Peyer's patch (tissue), 4 donors: ENCODE results near the gene PTP4A2. TPM values are rescaled to one million over a fixed set of nuclear protein-coding genes. Genes with fewer than 3 reads are reported as not detected.

ENCODE experiments used
- DNase-seq, 3 donors: peaks; one replicate each; pipeline ENCODE4 v3.0.0-alpha.2; 2017 to 2019
- H3K27ac ChIP-seq, 4 donors: fragments of 200-600 bp; sonication (generic); one replicate each; pipeline ENCODE4 v1.5.1; 2016 to 2019
- H3K27me3 ChIP-seq, 2 donors: fragments of 200-600 bp; sonication (generic); one replicate each; pipeline ENCODE4 v1.5.1; 2019
- H3K36me3 ChIP-seq, 3 donors: fragments of 200-600 bp; sonication (generic); one replicate each; pipeline ENCODE4 v1.5.1; 2016 to 2019
- H3K4me1 ChIP-seq, 4 donors: fragments of 200-600 bp; sonication (generic); one replicate each; pipeline ENCODE4 v1.5.1; 2016 to 2019
- H3K4me3 ChIP-seq, 4 donors: fragments of 200-600 bp; sonication (generic); 1 replicate in 3 of 4; 2 replicates in 1 of 4; pipeline ENCODE4 v1.5.1; 2016 to 2019; ENCODE audit warnings: mild to moderate bottlenecking in 1 of 4
- H3K9me3 ChIP-seq, 4 donors: fragments of 200-600 bp; sonication (generic); one replicate each; pipeline ENCODE4 v1.5.1; 2016 to 2019; ENCODE audit warnings: mild to moderate bottlenecking in 1 of 4
- POLR2A ChIP-seq, 2 donors: fragments of 450-650 bp; IDR thresholded peaks; one replicate each; pipeline ENCODE4 v1.5.1; 2017; ENCODE audit warnings: antibody characterized with exemption in 2 of 2, mild to moderate bottlenecking in 2 of 2, moderate library complexity in 2 of 2
- total RNA-seq, 4 donors: library from RNA; depleted of rRNA; stranded (reverse); fragments of >200 nt; gene quantifications; one replicate each; pipeline ENCODE4 v1.1.0, GENCODE V29; 2016
- TF ChIP-seq, protein P1 (sequence below), 6 experiments: fragments of 450-650 bp in 4 of 6; fragments of 200-600 bp in 2 of 6; sonication (generic) in 1 of 6; IDR thresholded peaks; one replicate each; pipeline ENCODE4 v1.5.1; 2017 to 2019; ENCODE audit warnings: antibody characterized with exemption in 6 of 6, mild to moderate bottlenecking in 3 of 6, moderate library complexity in 1 of 6

The PTP4A2 gene
- total RNA-seq, 4 donors from 2014 or later = 103 to 165 (median 122) TPM

GRCh38 chr1:31936278-31936980 is 1.7 kb downstream of the PTP4A2 start:
- H3K4me1 ChIP-seq = peaks cover 9 to 69% (median 34%) of the 10 kb centered on the region in 4 donors
- H3K27me3 ChIP-seq = no peaks in the 10 kb centered on the region
- TF ChIP-seq POLR2A (IDR thresholded peaks at IDR 0.05) = no peak
- TF ChIP-seq, protein P1, sequence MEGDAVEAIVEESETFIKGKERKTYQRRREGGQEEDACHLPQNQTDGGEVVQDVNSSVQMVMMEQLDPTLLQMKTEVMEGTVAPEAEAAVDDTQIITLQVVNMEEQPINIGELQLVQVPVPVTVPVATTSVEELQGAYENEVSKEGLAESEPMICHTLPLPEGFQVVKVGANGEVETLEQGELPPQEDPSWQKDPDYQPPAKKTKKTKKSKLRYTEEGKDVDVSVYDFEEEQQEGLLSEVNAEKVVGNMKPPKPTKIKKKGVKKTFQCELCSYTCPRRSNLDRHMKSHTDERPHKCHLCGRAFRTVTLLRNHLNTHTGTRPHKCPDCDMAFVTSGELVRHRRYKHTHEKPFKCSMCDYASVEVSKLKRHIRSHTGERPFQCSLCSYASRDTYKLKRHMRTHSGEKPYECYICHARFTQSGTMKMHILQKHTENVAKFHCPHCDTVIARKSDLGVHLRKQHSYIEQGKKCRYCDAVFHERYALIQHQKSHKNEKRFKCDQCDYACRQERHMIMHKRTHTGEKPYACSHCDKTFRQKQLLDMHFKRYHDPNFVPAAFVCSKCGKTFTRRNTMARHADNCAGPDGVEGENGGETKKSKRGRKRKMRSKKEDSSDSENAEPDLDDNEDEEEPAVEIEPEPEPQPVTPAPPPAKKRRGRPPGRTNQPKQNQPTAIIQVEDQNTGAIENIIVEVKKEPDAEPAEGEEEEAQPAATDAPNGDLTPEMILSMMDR (IDR thresholded peaks at IDR 0.05) = no peak
- H3K9me3 ChIP-seq = no peaks in the 10 kb centered on the region
- peak overlapping the region; percentile 63 to 94 (median 82) for H3K4me3 ChIP-seq
- no peaks in the 10 kb centered on the region for H3K36me3 ChIP-seq
- peak in 1 of 3 donors; percentile 46 for DNase-seq
- H3K27ac ChIP-seq = peak overlapping the region; percentile 92 to 99 (median 97)

GRCh38 chr1:31934706-31935629 is 3.2 kb downstream of the PTP4A2 start:
- TF ChIP-seq POLR2A (IDR thresholded peaks at IDR 0.05) = no peak
- TF ChIP-seq, protein P1 (IDR thresholded peaks at IDR 0.05) = no peak
- Histone ChIP-seq H3K27me3 (no peaks in the 10 kb centered on the region), H3K27ac (peak overlapping the region; percentile 42 to 98 (median 94)), H3K4me3 (peak overlapping the region in 3 of 4 donors; percentile 0 to 63 (median 4)), H3K4me1 (peaks cover 9 to 73% (median 35%) of the 10 kb centered on the region in 4 donors), H3K9me3 (no peaks in the 10 kb centered on the region), H3K36me3 (no peaks in the 10 kb centered on the region)
- DNase-seq = peak in 1 of 3 donors; percentile 49

GRCh38 chr1:31932491-31933316 is 5.5 kb downstream of the PTP4A2 start:
- TF ChIP-seq POLR2A (IDR thresholded peaks at IDR 0.05) = no peak
- TF ChIP-seq, protein P1 (IDR thresholded peaks at IDR 0.05) = no peak
- no peaks in the 10 kb centered on the region for H3K27me3 ChIP-seq
- peak overlapping the region in 3 of 4 donors; percentile 7 to 98 (median 36) for H3K27ac ChIP-seq
- H3K4me1 ChIP-seq = peaks cover 0 to 70% (median 30%) of the 10 kb centered on the region in 4 donors
- H3K4me3 ChIP-seq = peak overlapping the region in 1 of 4 donors; percentile 6
- H3K36me3 ChIP-seq = no peaks in the 10 kb centered on the region
- DNase-seq = no peak
- H3K9me3 ChIP-seq = no peaks in the 10 kb centered on the region

- no peak overlapping the region for H3K4me3 ChIP-seq
- H3K9me3 ChIP-seq = no peaks in the 10 kb centered on the region
- TF ChIP-seq, protein P1 (IDR thresholded peaks at IDR 0.05) = no peak
- TF ChIP-seq POLR2A (IDR thresholded peaks at IDR 0.05) = no peak
- no peaks in the 10 kb centered on the region for H3K36me3 ChIP-seq
- no peaks in the 10 kb centered on the region for H3K27me3 ChIP-seq
- peaks cover 0 to 75% (median 34%) of the 10 kb centered on the region in 4 donors for H3K4me1 ChIP-seq
- DNase-seq = no peak
- H3K27ac ChIP-seq = peak overlapping the region; percentile 1 to 98 (median 40)
These were observed 6.5 kb downstream of the PTP4A2 start for GRCh38 chr1:31931593-31932225.
